ENCODE data around the gene CAVIN1.

- TF ChIP-seq POLR2AphosphoS5 (IDR thresholded peaks at IDR 0.05; ENCODE audit: low read depth, low read length) (no peak), TAF1 (IDR thresholded peaks at IDR 0.05; ENCODE audit: borderline replicate concordance, insufficient read depth, low read length) (no peak), REST (IDR thresholded peaks at IDR 0.05; ENCODE audit: insufficient read depth in 1 of 2, low read depth in 2 of 2, low read length in 2 of 2) (no peak)
These were observed 37.3 kb upstream of the CAVIN1 start for GRCh38 chr17:42460371-42460770.
